GM06990 (cell line): ENCODE results near the gene RNF215.

Experiments
- DNase-seq: peaks from one replicate; pipeline ENCODE4 v3.0.0-alpha.2; 2011; ENCODE audit not compliant: insufficient read length; ENCODE audit errors: extremely low read depth
- H3K27me3 ChIP-seq: replicated peaks from 2 replicates; pipeline ENCODE4 v1.6.0; 2011; ENCODE audit warnings: low read length; ENCODE audit not compliant: control insufficient read depth, insufficient read depth
- H3K36me3 ChIP-seq: 2 replicates; pipeline ENCODE4 v1.5.1; 2011; ENCODE audit warnings: low read length; ENCODE audit not compliant: control insufficient read depth, insufficient read depth
- H3K4me3 ChIP-seq: replicated peaks from 2 replicates; pipeline ENCODE4 v1.5.1; 2011; ENCODE audit warnings: low read depth, mild to moderate bottlenecking, control low read depth, low read length
- CTCF ChIP-seq: IDR thresholded peaks from 2 replicates; pipeline ENCODE4 v1.5.1; 2011; ENCODE audit warnings: low read length, control low read depth, mild to moderate bottlenecking, inconsistent platforms; ENCODE audit not compliant: insufficient read depth, poor library complexity, severe bottlenecking

RNF215 gene

DNA sequence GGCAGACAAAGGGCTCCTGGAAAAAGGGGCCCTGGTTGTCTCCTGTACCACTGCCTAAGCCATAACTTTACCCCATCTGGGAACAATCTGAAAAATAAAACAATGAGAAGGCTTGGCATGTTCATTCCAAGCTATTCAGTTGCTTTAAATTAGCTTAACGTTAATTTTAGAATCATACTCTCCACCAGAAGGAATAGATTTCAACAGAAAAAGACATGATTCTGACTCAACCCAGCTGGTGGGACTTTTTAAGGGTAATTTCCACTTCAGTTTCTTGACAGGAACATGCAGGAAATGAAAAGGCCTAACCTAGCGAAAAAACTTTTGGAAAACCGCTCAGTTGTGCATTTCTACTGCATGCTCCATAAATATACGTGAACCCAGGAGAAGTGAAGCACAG lies 38.4 kb downstream of the RNF215 start:
- Histone ChIP-seq H3K36me3 (peaks cover 41% of the 10 kb centered on the region), H3K27me3 (no peaks in the 10 kb centered on the region), H3K4me3 (no peak overlapping the region)
- no peak for DNase-seq
- no peak for TF ChIP-seq CTCF

DNA sequence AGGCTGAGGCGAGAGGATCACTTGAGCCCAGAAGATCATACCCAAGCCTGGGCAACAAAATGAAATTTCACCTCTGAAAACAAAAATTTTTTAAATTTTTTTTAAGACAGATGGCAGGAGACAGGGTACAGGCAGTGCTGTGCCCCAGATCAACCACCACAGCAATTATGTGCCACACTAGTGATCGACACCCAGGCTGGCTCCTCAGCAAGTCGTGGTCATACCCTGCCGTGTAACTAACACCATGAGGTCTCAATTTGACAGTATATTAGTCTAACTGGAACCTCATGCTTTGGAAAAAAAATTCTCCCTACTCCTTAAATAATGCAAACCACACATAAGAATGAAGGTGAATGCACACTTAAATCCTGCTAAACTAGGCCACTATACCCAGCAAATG lies 38.8 kb downstream of the RNF215 start:
- TF ChIP-seq CTCF = no peak
- peaks cover 42% of the 10 kb centered on the region for H3K36me3 ChIP-seq
- DNase-seq = no peak
- no peak overlapping the region for H3K4me3 ChIP-seq
- H3K27me3 ChIP-seq = no peaks in the 10 kb centered on the region

DNA sequence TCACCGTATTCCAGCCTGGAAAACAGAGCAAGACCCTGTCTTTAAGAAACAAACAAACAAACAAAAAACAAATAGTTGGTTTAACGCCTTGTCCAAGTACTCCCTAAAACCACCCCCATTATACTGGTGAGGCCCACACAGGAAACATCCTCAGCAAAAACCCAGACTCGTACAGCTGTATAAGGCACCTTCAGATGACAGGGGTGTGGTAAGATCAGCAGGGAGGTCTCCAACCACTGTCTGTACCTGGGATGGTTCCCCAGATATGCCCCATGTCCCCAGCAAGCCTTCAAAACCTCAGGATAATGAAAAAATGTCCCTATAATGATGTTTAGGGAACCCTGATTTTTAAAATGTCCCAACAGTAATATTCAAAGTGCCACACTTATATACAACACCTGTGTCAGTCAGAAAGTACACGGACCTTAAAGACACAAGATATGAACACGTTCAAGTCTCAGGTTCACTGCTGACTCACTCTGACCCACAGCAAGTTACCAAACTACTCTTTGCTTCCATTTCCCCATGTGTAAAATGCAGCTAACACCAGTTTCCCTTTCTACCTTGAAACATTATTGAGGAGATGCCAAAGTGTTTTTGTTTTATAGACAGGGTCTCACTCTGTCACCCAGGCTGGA lies 39.8 kb downstream of the RNF215 start:
- DNase-seq = no peak
- no peak for TF ChIP-seq CTCF
- Histone ChIP-seq H3K27me3 (no peaks in the 10 kb centered on the region), H3K4me3 (no peak overlapping the region), H3K36me3 (peaks cover 48% of the 10 kb centered on the region)

- TF ChIP-seq CTCF = no peak
- H3K4me3 ChIP-seq = no peak overlapping the region
- H3K36me3 ChIP-seq = peaks cover 63% of the 10 kb centered on the region
- DNase-seq = no peak
- no peaks in the 10 kb centered on the region for H3K27me3 ChIP-seq
These were observed 42.6 kb downstream of the RNF215 start for GRCh38 chr22:30344447-30345200.

GRCh38 chr22:30340911-30341685 lies 46.1 kb downstream of the RNF215 start:
- no peak overlapping the region for H3K4me3 ChIP-seq
- no peak for DNase-seq
- no peaks in the 10 kb centered on the region for H3K27me3 ChIP-seq
- TF ChIP-seq CTCF = no peak
- peaks cover 81% of the 10 kb centered on the region for H3K36me3 ChIP-seq
